ENCODE measurements around the gene BCL2A1. TPM values are rescaled to one million over a fixed set of nuclear protein-coding genes. Genes with fewer than 3 reads are reported as not detected.

The BCL2A1 gene
- total RNA-seq: 100 to 1,000 TPM in 1 of 2 donors, 10 to 100 TPM in 1; 67.1 to 155 TPM

DNA sequence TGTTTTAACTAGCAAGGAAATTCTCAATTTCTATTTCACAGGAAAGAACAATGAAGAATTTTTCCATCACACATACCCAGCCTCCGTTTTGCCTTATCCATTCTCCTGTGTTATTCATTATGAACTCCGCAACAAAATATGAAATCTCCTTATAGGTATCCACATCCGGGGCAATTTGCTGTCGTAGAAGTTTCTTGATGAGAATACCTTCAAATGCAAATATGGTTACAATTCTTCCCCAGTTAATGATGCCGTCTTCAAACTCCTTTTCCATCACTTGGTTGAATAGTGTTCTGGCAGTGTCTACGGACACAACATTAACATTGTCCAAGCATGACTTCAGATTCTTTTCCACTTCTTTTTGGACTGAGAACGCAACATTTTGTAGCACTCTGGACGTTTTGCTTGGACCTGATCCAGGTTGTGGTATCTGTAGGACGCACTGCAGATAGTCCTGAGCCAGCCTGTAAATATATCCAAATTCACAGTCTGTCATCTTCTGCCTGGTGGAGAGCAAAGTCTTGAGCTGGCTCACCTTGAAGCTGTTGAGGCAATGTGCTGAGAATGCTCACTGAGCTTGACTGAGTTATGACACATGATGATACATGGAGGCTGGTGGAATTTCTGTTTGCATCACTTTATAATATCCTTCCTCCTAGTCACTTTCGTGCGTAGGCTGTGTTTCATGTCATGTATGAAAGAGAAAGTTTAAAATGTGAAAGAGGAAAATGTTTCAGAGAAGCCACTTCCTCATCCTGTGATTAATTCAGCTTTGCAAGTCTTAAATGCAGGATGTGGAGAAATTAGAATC lies at the start of gene BCL2A1:
Gene BCL2A1, minus strand, starts transcription at position 573 of the 811 bp plus-strand sequence. Its CDS starts 77 bp downstream, at position 496.

Other genes with a start within 250 kb of the BCL2A1 start
- gene MTHFS, start 74.2 kb downstream of the BCL2A1 start, total RNA-seq: 10 to 100 TPM; 14.1 to 24.0 TPM
- gene ZFAND6, start 88.5 kb upstream of the BCL2A1 start, total RNA-seq: 100 to 1,000 TPM; 117 to 143 TPM
- gene FAH, start 181.8 kb upstream of the BCL2A1 start, total RNA-seq: 10 to 100 TPM; 39.6 to 63.3 TPM